K562 (cell line): ENCODE results near the gene SPOCK3. TPM values are rescaled to one million over a fixed set of nuclear protein-coding genes. Genes with fewer than 3 reads are reported as not detected.

ENCODE experiments used
- ATAC-seq: fragments of 200-7000 bp; cut with Tn5 transposase; 3 replicates; pipeline ENCODE4 v1.9.1; 2020; ENCODE audit warnings: moderate library complexity
- BruUV-seq: library from RNA; stranded (reverse); fragments of 400-500 nt; replicated peaks from 2 replicates; lab custom pipeline; 2021; lab: Mats Ljungman, UMichigan
- CTCF ChIA-PET: fragments of 300-600 bp; formaldehyde crosslinking; extraction: SDS; loops from one replicate; lab custom pipeline; 2021; ENCODE audit warnings: low intra/inter-chr PET ratio; lab: Yijun Ruan, JAX
- POLR2A ChIA-PET: fragments of 300-600, 350-650 bp; sonication (Branson Sonifier 250); formaldehyde crosslinking; extraction: SDS; loops from one replicate; lab custom pipeline; 2021; ENCODE audit warnings: antibody characterized with exemption, inconsistent platforms; lab: Yijun Ruan, JAX
- DNase-seq, 4 experiments: peaks; one replicate each; pipeline versions ENCODE4 v3.0.0 to v3.0.0-alpha.2; 2011 to 2018; ENCODE audit warnings: low spot score in 3 of 4, mixed read lengths in 3 of 4; ENCODE audit errors: extremely low read depth in 1 of 4
- FAIRE-seq: peaks from 2 replicates; lab custom pipeline; 2011; peaks lifted over from hg19 to GRCh38; lab: Jason Lieb, UNC
- H2AFZ ChIP-seq: 2 replicates; pipeline ENCODE4 v1.6.0; 2011; ENCODE audit warnings: low read depth, low read length, control low read depth, inconsistent platforms
- H3K27ac ChIP-seq: fragments of 200-600 bp; 3 replicates; pipeline ENCODE4 v1.8.0; 2011; ENCODE audit warnings: low read depth, mild to moderate bottlenecking, control low read depth, inconsistent platforms, low read length, moderate library complexity, mixed read lengths; ENCODE audit errors: extremely low read depth
- H3K27me3 ChIP-seq, 2 experiments: fragments of 300-600 bp in 1 of 2; 2 replicates in 1 of 2; 3 replicates in 1 of 2; pipeline versions ENCODE4 v1.6.0 to v1.8.0; 2011; ENCODE audit warnings: inconsistent platforms in 2 of 2, low read length in 2 of 2, mild to moderate bottlenecking in 1 of 2, mixed read lengths in 1 of 2, moderate library complexity in 1 of 2; ENCODE audit not compliant: control insufficient read depth in 2 of 2, insufficient read depth in 2 of 2
- H3K36me3 ChIP-seq: fragments of 300-600 bp; 3 replicates; pipeline ENCODE4 v1.8.0; 2011; ENCODE audit warnings: mild to moderate bottlenecking, low read length, inconsistent platforms; ENCODE audit not compliant: control insufficient read depth, insufficient read depth
- H3K4me1 ChIP-seq, 2 experiments: fragments of 200-600 bp in 1 of 2; replicated peaks in 1 of 2; 2 replicates in 1 of 2; 3 replicates in 1 of 2; pipeline versions ENCODE4 v1.5.1 to v1.8.0; 2011; ENCODE audit warnings: inconsistent platforms in 2 of 2, low read length in 2 of 2, mild to moderate bottlenecking in 1 of 2, mixed read lengths in 1 of 2, moderate library complexity in 1 of 2; ENCODE audit not compliant: control insufficient read depth in 2 of 2, insufficient read depth in 2 of 2
- H3K4me2 ChIP-seq: 2 replicates; pipeline ENCODE4 v1.6.1; 2011; ENCODE audit warnings: low read length, control low read depth, inconsistent platforms, mixed read lengths; ENCODE audit not compliant: insufficient read depth
- H3K4me3 ChIP-seq: fragments of 200-600 bp; sonication (generic), shearing (Covaris generic); 2 replicates; pipeline ENCODE4 v1.5.1; 2016; ENCODE audit warnings: control low read depth, inconsistent platforms
- H3K79me2 ChIP-seq: fragments of 200-600 bp; 3 replicates; pipeline ENCODE4 v1.8.0; 2011; ENCODE audit warnings: low read length, inconsistent platforms; ENCODE audit not compliant: control insufficient read depth, insufficient read depth
- H3K9ac ChIP-seq, 2 experiments: 2 replicates each; pipeline versions ENCODE4 v1.6.0 to v1.6.1; 2011; ENCODE audit warnings: low read depth in 2 of 2, low read length in 2 of 2, control low read depth in 1 of 2, inconsistent platforms in 1 of 2, mild to moderate bottlenecking in 1 of 2, mixed read lengths in 1 of 2; ENCODE audit not compliant: insufficient read depth in 1 of 2
- H3K9me1 ChIP-seq: one replicate; pipeline ENCODE4 v1.6.0; 2011; ENCODE audit warnings: inconsistent platforms, mild to moderate bottlenecking, low read length, moderate library complexity; ENCODE audit not compliant: control insufficient read depth, insufficient read depth
- H3K9me3 ChIP-seq: replicated peaks from 2 replicates; pipeline ENCODE4 v1.5.1; 2011; ENCODE audit warnings: low read depth, low read length, inconsistent platforms; ENCODE audit not compliant: control insufficient read depth, insufficient read depth
- H4K20me1 ChIP-seq: replicated peaks from 2 replicates; pipeline ENCODE4 v1.6.1; 2011; ENCODE audit warnings: low read length, inconsistent platforms, mixed read lengths; ENCODE audit not compliant: control insufficient read depth, insufficient read depth
- ATF3 ChIP-seq, 2 experiments: fragments of 450-650 bp in 1 of 2; sonication (generic) in 1 of 2; formaldehyde crosslinking in 1 of 2; IDR thresholded peaks in 1 of 2; conservative IDR thresholded peaks in 1 of 2; 2 replicates each; pipeline versions ENCODE4 v1.6.1 to v1.8.1; 2016 to 2023; ENCODE audit warnings: mild to moderate bottlenecking in 2 of 2, moderate library complexity in 2 of 2, inconsistent platforms in 1 of 2, missing genetic modification reagents in 1 of 2
- CHD4 ChIP-seq: fragments of 200-600 bp; sonication (generic); IDR thresholded peaks from 3 replicates; pipeline ENCODE4 v1.6.1; 2012; ENCODE audit warnings: low read depth, mild to moderate bottlenecking, mixed read lengths, low read length, inconsistent platforms; ENCODE audit not compliant: insufficient read depth, insufficient replicate concordance, poor library complexity, severe bottlenecking
- ESRRA ChIP-seq: fragments of 450-650 bp; IDR thresholded peaks from 2 replicates; pipeline ENCODE4 v1.6.1; 2014; ENCODE audit warnings: low read depth, mild to moderate bottlenecking, moderate library complexity, borderline replicate concordance
- EWSR1 ChIP-seq: fragments of 450-650 bp; IDR thresholded peaks from 2 replicates; pipeline ENCODE4 v1.6.1; 2018; ENCODE audit warnings: borderline replicate concordance, mild to moderate bottlenecking, low read depth, moderate library complexity; ENCODE audit not compliant: partially characterized antibody
- FUS ChIP-seq: fragments of 200-400 bp; formaldehyde crosslinking; optimal IDR thresholded peaks from 2 replicates; pipeline ENCODE3; 2017; ENCODE audit warnings: low read depth, low read length
- KAT7 ChIP-seq: sonication (generic); formaldehyde crosslinking; IDR thresholded peaks from 2 replicates; pipeline ENCODE4 v1.8.0; 2022; ENCODE audit warnings: missing genetic modification reagents, mild to moderate bottlenecking, borderline replicate concordance
- MECOM ChIP-seq: fragments of 250-450 bp; sonication (Bioruptor Pico); IDR thresholded peaks from 2 replicates; pipeline ENCODE4 v1.8.0; 2022; ENCODE audit warnings: inconsistent platforms
- NELFE ChIP-seq: IDR thresholded peaks from 2 replicates; pipeline ENCODE4 v1.6.1; 2011; ENCODE audit warnings: mild to moderate bottlenecking; ENCODE audit not compliant: insufficient read depth, insufficient read length
- SIRT6 ChIP-seq: IDR thresholded peaks from one replicate; pipeline ENCODE4 v1.6.1; 2012; ENCODE audit warnings: low read depth, mild to moderate bottlenecking, control low read depth, inconsistent platforms, low read length, moderate library complexity
- SREBF1 ChIP-seq: fragments of 150-350 bp; IDR thresholded peaks from 2 replicates; pipeline ENCODE4 v1.6.1; 2014; ENCODE audit warnings: antibody characterized with exemption, low read depth, low read length, borderline replicate concordance
- SRSF7 ChIP-seq: fragments of 200-400 bp; formaldehyde crosslinking; optimal IDR thresholded peaks from 2 replicates; pipeline ENCODE3; 2017; ENCODE audit warnings: mild to moderate bottlenecking, low read depth, low read length
- TAF1 ChIP-seq: IDR thresholded peaks from 2 replicates; pipeline ENCODE4 v1.6.1; 2011; ENCODE audit warnings: mild to moderate bottlenecking, low read length, moderate library complexity; ENCODE audit not compliant: insufficient read depth, control insufficient read depth, severe bottlenecking; ENCODE audit errors: extremely low read depth
- TGIF2 ChIP-seq: sonication (generic); formaldehyde crosslinking; IDR thresholded peaks from 2 replicates; pipeline ENCODE4 v1.8.1; 2022; ENCODE audit warnings: mild to moderate bottlenecking, missing genetic modification reagents, moderate library complexity
- THAP7 ChIP-seq: fragments of 250-450 bp; sonication (Bioruptor Pico); IDR thresholded peaks from 2 replicates; pipeline ENCODE4 v1.5.0; 2021
- ZBTB1 ChIP-seq: sonication (generic); formaldehyde crosslinking; IDR thresholded peaks from 2 replicates; pipeline ENCODE4 v1.8.1; 2023; ENCODE audit warnings: missing genetic modification reagents, low read depth, mild to moderate bottlenecking, borderline replicate concordance
- ZNF644 ChIP-seq: fragments of 200-800 bp; sonication (Bioruptor generic); IDR thresholded peaks from 2 replicates; pipeline ENCODE4 v1.6.1; 2016; ENCODE audit warnings: low read depth, missing genetic modification characterization, missing compliant biosample characterization
- ZNF77 ChIP-seq: fragments of 250-450 bp; sonication (Bioruptor Pico); IDR thresholded peaks from 2 replicates; pipeline ENCODE4 v1.5.0; 2020
- WGBS: fragments of 100-300 bp; shearing (Covaris generic); methylation state at CpG from one replicate; pipeline ENCODE4 v1.1.6; 2016; ENCODE audit warnings: low coverage, mixed read lengths; ENCODE audit not compliant: insufficient coverage; ENCODE audit errors: missing lambda C conversion rate; 5-methylcytosine and 5-hydroxymethylcytosine counted together
- in situ Hi-C: fragments of 300-500 bp; cut with MboI; formaldehyde crosslinking; loops from 4 replicates; pipeline ENCODE4 v1.15.0; 2018; ENCODE audit warnings: inconsistent platforms, mixed read lengths
- intact Hi-C: fragments of 100-400 bp; cut with micrococcal nuclease; formaldehyde crosslinking; loops from 2 replicates; pipeline ENCODE4 v1.14.2; 2022
- polyA plus RNA-seq, 8 experiments: library from polyadenylated mRNA; depleted of rRNA in 4 of 8; stranded (reverse) in 5 of 8; unstranded in 3 of 8; fragments of >200 nt; fragmentation: Nextera tagmentation in 2 of 8; fragmentation: Illumina TruSeq in 1 of 8; extraction: Ambion mirVana in 2 of 8; extraction: Trizol in 1 of 8; gene quantifications; 2 replicates each; pipeline versions ENCODE4 v1.2.1 to v1.2.3, GENCODE V29; 2011 to 2014; ENCODE audit warnings: inconsistent platforms in 1 of 8, missing spikeins in 1 of 8
- total RNA-seq, 7 experiments: library from RNA; depleted of rRNA in 6 of 7; stranded (reverse); fragments of >200 nt in 6 of 7; fragmentation: Illumina TruSeq in 2 of 7; extraction: Trizol in 2 of 7; gene quantifications; 2 replicates each; pipeline versions ENCODE4 v1.2.1 to v1.2.3, GENCODE V29; 2011 to 2021; ENCODE audit warnings: low replicate concordance in 1 of 7
- TF ChIP-seq, protein P1 (sequence below): fragments of 450-650 bp; IDR thresholded peaks from 2 replicates; pipeline ENCODE4 v1.6.1; 2016; ENCODE audit warnings: borderline replicate concordance
- TF ChIP-seq, protein P2 (sequence below): fragments of 450-650 bp; formaldehyde crosslinking; IDR thresholded peaks from 2 replicates; pipeline ENCODE4 v1.4.0; 2022; ENCODE audit warnings: mild to moderate bottlenecking, moderate library complexity

The SPOCK3 gene
- total and polyA plus RNA-seq, 9 of the 15 experiments (the other 6 are each of a cell fraction or from before 2014, with no cell fraction given) = not detected

DNA sequence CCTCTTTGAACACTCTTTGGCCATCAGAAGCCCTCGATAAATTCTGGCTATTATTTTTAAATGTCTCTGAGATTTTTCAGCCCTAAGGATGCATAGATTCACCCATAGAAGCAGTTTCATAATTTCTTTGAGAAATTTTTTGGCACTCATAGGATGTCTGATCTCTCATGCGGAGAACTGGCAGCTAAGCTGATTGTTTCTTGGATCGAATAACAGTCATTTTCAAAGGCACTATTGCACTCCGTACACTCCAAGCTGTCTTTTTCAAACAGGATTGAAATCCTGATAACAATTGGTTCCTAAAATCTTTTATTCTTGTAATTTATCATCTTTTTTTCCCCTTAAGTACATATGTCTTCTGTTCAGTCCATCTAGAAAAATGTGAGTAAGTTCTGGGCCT lies 411.9 kb downstream of the SPOCK3 start:
- CTCF ChIA-PET = no interaction called here
- POLR2A ChIA-PET = no interaction called here
- H3K4me3 ChIP-seq = no peak overlapping the region
- H4K20me1 ChIP-seq = no peaks in the 10 kb centered on the region
- FAIRE-seq (no peak), DNase-seq (no peak), ATAC-seq (no peak)
- in situ Hi-C loops (no loop called here), intact Hi-C loops (no loop called here)
- no peak overlapping the region for H3K4me2 ChIP-seq
- H3K9ac ChIP-seq = no peak overlapping the region
- no TSS peak for BruUV-seq
- no peaks in the 10 kb centered on the region for H3K36me3 ChIP-seq
- 3% methylated on average over 4 of the region's 4 CpGs for WGBS
- no peaks in the 10 kb centered on the region for H3K4me1 ChIP-seq
- H3K79me2 ChIP-seq = no peaks in the 10 kb centered on the region
- H3K27ac ChIP-seq = no peak overlapping the region
- H2AFZ ChIP-seq = no peak overlapping the region
- H3K9me3 ChIP-seq = no peaks in the 10 kb centered on the region
- H3K27me3 ChIP-seq = no peaks in the 10 kb centered on the region
- H3K9me1 ChIP-seq = no peaks in the 10 kb centered on the region
- TF ChIP-seq, protein P1, sequence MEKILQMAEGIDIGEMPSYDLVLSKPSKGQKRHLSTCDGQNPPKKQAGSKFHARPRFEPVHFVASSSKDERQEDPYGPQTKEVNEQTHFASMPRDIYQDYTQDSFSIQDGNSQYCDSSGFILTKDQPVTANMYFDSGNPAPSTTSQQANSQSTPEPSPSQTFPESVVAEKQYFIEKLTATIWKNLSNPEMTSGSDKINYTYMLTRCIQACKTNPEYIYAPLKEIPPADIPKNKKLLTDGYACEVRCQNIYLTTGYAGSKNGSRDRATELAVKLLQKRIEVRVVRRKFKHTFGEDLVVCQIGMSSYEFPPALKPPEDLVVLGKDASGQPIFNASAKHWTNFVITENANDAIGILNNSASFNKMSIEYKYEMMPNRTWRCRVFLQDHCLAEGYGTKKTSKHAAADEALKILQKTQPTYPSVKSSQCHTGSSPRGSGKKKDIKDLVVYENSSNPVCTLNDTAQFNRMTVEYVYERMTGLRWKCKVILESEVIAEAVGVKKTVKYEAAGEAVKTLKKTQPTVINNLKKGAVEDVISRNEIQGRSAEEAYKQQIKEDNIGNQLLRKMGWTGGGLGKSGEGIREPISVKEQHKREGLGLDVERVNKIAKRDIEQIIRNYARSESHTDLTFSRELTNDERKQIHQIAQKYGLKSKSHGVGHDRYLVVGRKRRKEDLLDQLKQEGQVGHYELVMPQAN = no peak
- no peak for TF ChIP-seq FUS
- no peak for TF ChIP-seq ESRRA
- no peak for TF ChIP-seq TAF1
- no peak for TF ChIP-seq ZNF77 (CRISPR knock-in tag)
- TF ChIP-seq ATF3 (IDR thresholded peaks at IDR 0.05) = no peak
- TF ChIP-seq ATF3 (CRISPR knock-in tag; conservative IDR thresholded peaks at IDR 0.05) = no peak
- no peak for TF ChIP-seq TGIF2 (CRISPR knock-in tag)
- TF ChIP-seq CHD4 = no peak
- no peak for TF ChIP-seq MECOM (CRISPR knock-in tag)
- no peak for TF ChIP-seq SREBF1
- no peak for TF ChIP-seq ZBTB1 (CRISPR knock-in tag)
- TF ChIP-seq EWSR1 = no peak
- no peak for TF ChIP-seq THAP7 (CRISPR knock-in tag)
- TF ChIP-seq ZNF644 (tag) = no peak
- TF ChIP-seq NELFE = no peak
- TF ChIP-seq KAT7 (CRISPR knock-in tag) = no peak
- TF ChIP-seq, protein P2, sequence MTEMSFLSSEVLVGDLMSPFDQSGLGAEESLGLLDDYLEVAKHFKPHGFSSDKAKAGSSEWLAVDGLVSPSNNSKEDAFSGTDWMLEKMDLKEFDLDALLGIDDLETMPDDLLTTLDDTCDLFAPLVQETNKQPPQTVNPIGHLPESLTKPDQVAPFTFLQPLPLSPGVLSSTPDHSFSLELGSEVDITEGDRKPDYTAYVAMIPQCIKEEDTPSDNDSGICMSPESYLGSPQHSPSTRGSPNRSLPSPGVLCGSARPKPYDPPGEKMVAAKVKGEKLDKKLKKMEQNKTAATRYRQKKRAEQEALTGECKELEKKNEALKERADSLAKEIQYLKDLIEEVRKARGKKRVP (CRISPR knock-in tag) = no peak
- no peak for TF ChIP-seq SIRT6
- no peak for TF ChIP-seq SRSF7
